OCI-LY3 (cell line): Measurements from ENCODE around the gene PLIN5.

Source experiments
- EZH2phosphoT487 ChIP-seq: fragments of 200-600 bp; shearing (Covaris generic); IDR thresholded peaks from 2 replicates; pipeline ENCODE4 v1.6.1; 2018; ENCODE audit warnings: antibody characterized with exemption, mixed run types, low read depth
- TF ChIP-seq, protein P1 (sequence below): fragments of 200-600, 300-600 bp; sonication (generic); IDR thresholded peaks from 2 replicates; pipeline ENCODE4 v1.5.1; 2014; ENCODE audit warnings: antibody characterized with exemption, low read length, low read depth

DNA sequence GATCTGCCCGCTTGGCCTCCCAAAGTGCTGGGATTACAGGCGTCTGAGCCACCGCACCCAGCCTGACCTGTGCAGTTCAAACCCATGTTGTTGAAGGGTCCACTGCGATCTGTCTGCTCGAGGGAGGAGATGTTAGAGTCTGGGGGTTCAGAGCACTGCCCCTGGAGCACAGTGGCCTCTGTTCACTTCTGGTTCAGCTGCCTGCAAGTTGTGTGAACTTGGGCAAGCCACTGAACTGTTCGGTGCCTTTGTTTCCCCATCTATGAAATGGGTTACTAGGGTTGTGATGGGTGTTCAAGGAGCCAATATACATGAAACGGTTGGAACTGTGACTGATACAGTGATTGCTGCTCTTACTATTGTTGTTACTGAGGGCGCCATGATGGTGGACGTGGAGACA, 1.7 kb downstream of the PLIN5 start:
- TF ChIP-seq, protein P1, sequence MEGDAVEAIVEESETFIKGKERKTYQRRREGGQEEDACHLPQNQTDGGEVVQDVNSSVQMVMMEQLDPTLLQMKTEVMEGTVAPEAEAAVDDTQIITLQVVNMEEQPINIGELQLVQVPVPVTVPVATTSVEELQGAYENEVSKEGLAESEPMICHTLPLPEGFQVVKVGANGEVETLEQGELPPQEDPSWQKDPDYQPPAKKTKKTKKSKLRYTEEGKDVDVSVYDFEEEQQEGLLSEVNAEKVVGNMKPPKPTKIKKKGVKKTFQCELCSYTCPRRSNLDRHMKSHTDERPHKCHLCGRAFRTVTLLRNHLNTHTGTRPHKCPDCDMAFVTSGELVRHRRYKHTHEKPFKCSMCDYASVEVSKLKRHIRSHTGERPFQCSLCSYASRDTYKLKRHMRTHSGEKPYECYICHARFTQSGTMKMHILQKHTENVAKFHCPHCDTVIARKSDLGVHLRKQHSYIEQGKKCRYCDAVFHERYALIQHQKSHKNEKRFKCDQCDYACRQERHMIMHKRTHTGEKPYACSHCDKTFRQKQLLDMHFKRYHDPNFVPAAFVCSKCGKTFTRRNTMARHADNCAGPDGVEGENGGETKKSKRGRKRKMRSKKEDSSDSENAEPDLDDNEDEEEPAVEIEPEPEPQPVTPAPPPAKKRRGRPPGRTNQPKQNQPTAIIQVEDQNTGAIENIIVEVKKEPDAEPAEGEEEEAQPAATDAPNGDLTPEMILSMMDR = no peak
- no peak for TF ChIP-seq EZH2phosphoT487
